Right ventricle myocardium superior (tissue), 1 donor: ENCODE measurements around the gene WWOX. TPM values are rescaled to one million over a fixed set of nuclear protein-coding genes. Genes with fewer than 3 reads are reported as not detected.
A peak's percentile ranks its signal among the peaks of the same experiment; 100 is the strongest.

Experiments
- ATAC-seq: fragments of 200-7000 bp; cut with Tn5 transposase; one replicate; pipeline ENCODE4 v1.9.1; 2020; ENCODE audit warnings: mild to moderate bottlenecking; ENCODE audit not compliant: poor library complexity
- DNase-seq: peaks from one replicate; pipeline ENCODE4 v3.0.0-alpha.2; 2020
- intact Hi-C: fragments of 100-400 bp; cut with DNase I; formaldehyde crosslinking; loops from one replicate; pipeline ENCODE4 v1.11.2; 2022
- total RNA-seq: library from RNA; stranded (reverse); fragmentation: NEBNext Ultra II Directional; extraction: Animal tissue kit (Norgen Biotek cat#: 25700); gene quantifications from one replicate; pipeline ENCODE4 v1.2.1, GENCODE V29; 2021
- donor health status: DM: no; HTN: yes; CAD: no; lungs with severe emphysema.

Gene WWOX
- total RNA-seq, 1 donor from 2014 or later: 11.5 TPM

DNA sequence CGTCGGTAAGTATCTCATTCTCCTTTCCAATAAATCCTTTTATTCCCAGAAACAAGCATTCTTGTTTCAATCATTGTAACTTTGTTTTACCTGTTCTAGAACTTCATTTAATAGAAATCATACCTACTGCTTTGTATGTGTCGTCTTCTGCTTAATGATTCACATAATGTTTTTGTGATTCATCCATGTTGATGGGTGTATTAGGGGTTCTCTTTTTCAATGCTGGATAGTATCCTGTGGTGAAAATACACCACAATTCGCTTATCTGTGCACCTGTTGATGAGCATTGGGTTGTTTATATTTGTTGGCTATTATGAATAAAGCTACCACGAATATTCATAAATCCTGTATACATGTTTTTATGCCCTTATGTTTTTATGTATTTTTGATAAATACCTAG is 797.8 kb downstream of the WWOX start:
- ATAC-seq: no peak

DNA sequence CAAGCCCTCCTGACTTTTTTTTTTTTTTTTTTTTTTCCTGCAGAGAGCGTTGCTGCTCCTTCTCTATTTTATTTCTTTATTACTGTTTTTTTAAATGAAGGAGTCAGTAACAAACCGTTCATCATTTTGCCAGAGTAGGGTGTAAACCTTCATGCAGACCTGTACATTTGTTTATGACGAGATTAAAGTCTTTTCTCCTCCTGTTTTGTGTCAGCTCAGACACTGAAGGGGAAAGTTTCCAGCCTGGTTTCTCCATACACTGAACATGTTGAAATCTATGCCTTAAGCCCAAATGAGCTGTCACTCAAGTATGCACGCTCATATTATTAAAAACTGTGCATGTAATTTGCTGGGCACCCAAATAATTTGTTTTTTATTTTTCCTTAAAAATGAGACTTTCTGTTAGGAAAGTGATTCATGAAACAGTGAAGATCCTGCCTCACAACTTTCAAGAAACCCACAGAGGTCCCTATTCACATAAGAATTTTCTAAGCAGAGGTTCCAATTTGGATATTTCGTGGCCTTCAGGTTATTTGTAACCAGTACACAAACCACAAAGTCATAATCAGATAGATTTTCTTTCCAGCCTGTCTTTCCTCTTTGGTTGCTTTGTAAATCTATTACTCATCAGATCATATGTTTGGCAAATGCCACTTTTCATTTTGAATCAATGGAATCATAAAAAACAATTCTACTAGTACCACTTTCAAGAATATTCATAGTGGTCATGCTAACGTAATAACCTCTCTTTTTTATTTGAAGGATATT is 800.8 kb downstream of the WWOX start:
- ATAC-seq: no peak
- intact Hi-C loops: no loop called here

More for the DNA sequence above, 797.8 kb downstream of the WWOX start:
- no peak for DNase-seq
- intact Hi-C loops: no loop called here

GRCh38 chr16:78900966-78901365 is 801.5 kb downstream of the WWOX start:
- intact Hi-C loops: no loop called here
- ATAC-seq (no peak), DNase-seq (no peak)

More for the DNA sequence above, 800.8 kb downstream of the WWOX start:
- DNase-seq: no peak

DNA sequence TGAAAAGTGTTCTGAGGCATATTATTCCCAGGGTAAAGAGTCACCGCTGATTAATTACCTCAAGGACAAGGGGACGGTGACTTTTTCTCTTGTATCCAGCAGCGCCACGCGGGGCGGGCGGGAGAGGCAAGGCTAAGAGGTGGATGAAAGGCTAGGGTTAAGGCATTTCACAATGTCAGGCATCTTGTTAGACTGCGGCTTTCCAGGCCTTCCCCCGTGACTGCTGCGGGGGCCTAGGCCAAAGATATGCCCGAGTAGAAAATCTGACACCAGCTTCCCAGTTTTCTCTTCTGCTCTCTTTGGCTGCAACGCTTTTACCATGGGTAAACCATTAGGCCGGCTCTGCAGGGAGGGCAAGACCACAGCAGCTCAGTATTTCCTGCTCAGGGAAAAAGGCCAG is 802.9 kb downstream of the WWOX start:
- DNase-seq: no peak
- no peak for ATAC-seq
- intact Hi-C loops: no loop called here

DNA sequence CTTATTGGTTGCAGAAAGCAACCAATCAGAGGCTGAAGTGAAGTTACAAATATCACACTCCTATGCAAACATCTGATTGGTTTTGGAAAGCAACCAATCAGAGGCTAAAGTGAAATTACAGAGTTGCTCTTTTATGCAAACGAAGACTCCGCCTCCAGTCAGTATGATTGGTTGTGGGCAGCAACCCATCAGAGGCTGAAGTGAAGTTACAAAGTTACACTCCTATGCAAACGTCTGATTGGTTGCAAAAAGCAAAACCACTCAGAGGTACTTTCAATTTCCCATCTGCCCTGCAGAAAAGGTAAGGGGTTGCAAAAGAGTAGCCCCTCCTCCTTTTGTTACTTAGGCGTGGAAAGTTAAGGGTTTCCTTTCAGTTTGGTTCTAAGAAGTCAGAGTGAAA is 803.8 kb downstream of the WWOX start:
- no peak for ATAC-seq
- intact Hi-C loops: no loop called here
- no peak for DNase-seq

- intact Hi-C loops: no loop called here
- ATAC-seq: no peak
- no peak for DNase-seq
Measured at GRCh38 chr16:78903843-78904242, 804.4 kb downstream of the WWOX start.

GRCh38 chr16:78906135-78906534 is 806.7 kb downstream of the WWOX start:
- no peak for DNase-seq
- ATAC-seq: no peak
- intact Hi-C loops: no loop called here

DNA sequence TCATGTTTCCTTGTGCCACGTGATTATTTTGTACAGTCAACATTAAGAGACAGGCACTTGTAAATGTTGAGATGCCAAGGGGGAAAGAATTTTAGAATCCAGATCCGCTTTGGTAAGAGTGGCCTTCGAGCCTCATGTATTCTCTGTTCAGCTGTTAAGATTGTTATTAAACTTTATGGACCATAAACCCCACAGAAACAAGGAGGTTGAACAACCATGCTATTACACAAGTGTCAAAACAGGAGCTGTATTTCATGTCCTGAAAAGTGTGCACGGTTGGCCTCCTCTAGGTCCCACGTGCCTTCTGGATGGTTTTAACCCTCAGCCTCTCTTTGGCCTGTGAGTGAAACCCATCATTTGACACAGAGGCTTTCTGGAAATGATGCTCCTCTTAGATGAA is 809.8 kb downstream of the WWOX start:
- no peak for ATAC-seq
- intact Hi-C loops: no loop called here
- DNase-seq: no peak

DNA sequence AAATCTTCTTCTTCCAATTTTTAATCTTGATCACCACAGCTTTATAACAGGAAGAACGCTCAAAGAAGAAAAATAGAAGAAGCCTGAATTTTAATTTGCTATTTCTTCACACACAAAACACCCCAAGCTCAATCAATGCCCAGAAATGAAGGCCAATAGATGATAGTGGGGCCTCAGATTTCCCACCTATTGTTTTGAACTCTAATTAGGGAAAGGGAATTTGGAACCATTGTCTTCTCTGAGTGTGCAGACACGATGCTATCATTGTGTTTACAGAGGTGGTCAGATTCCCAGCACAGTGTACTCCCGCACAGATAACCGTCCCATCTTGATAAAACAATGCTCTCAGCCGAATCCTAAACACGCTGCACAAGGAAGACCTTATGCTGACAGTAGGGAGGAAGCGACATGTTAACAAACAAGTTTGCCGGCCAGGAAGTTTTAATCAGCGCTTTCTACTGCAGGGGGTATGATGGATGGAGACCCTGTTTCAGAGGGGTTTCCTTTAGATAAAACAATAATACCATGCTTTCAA is 816.4 kb downstream of the WWOX start:
- no peak for ATAC-seq
- DNase-seq: no peak
- intact Hi-C loops: no loop called here

DNA sequence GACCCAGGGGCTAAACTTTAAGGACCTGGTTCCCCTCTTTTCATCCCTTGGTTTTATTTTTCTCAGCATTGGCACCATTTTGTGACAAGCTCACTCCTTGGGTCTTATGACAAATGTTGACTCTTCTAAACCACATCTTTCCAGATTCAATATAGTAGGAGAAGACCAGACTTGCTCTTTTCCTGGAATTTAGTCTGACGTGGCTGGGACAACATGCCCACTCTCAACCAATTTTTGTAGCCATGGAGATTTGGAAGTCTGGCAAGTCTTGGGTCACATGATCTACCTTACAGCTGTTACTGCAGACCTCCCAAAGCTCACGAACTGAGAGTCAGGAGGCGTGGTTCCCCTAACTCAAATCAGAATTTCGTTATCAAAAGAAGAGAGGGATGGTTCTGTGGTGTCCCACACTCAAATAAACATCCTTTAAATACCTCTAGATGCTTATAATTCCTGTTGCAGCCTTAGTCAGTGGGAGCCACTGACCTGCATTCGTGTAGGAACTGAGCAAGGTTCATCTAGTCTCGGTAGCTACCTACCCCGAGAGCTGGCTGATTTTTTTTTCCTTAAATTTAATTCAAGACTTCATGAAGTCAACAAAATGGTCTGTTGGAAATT is 817.6 kb downstream of the WWOX start:
- ATAC-seq: no peak
- intact Hi-C loops: no loop called here

DNA sequence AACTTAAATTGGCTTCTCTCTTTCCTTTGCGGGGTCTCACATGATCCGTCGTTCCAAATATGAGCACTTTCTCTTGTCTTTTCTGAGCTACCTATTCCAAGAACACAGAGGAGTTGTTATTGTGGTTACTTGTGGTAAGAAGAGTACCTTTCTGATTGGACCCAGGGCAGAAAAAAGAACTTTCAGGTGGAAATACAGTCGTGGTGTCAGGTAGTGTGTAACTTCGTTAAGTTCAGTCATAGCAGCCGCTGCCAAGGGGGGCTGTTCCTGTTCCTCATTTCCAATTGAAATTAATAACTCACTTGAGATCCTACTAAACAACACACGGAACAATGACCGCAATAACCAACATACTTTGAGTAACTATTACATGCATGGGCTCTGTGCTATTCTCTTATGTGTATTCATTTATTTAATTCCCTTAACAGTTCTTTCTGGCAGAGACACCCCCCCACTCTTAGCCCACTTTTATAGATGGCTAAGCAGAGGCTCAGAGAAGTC is 819.4 kb downstream of the WWOX start:
- ATAC-seq (no peak), DNase-seq (no peak)
- intact Hi-C loops: no loop called here

More for the DNA sequence above, 817.6 kb downstream of the WWOX start:
- no peak for DNase-seq

DNA sequence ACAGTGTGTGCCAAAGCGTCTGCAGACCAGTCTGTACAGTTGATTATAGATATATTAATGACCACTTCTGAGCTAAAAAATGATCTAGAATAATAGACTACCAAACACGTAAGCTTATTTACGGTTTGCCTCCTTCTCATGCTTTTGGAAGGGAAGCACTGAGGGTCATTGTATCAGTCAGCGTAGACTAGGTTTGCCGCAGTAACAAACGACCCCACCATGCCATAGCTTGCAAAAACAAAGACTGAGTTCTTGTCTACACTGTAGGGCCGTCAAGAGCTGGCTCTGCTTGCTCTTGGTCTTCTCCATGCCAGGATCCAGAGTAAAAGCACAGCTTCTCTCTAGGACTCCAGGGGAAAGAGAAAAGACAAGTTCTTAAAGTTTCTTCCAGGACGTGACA is 820.4 kb downstream of the WWOX start:
- intact Hi-C loops: no loop called here
- ATAC-seq (no peak), DNase-seq (no peak)

- intact Hi-C loops: no loop called here
- DNase-seq: no peak
- no peak for ATAC-seq
Measured at GRCh38 chr16:78920621-78921020, 821.2 kb downstream of the WWOX start.

DNA sequence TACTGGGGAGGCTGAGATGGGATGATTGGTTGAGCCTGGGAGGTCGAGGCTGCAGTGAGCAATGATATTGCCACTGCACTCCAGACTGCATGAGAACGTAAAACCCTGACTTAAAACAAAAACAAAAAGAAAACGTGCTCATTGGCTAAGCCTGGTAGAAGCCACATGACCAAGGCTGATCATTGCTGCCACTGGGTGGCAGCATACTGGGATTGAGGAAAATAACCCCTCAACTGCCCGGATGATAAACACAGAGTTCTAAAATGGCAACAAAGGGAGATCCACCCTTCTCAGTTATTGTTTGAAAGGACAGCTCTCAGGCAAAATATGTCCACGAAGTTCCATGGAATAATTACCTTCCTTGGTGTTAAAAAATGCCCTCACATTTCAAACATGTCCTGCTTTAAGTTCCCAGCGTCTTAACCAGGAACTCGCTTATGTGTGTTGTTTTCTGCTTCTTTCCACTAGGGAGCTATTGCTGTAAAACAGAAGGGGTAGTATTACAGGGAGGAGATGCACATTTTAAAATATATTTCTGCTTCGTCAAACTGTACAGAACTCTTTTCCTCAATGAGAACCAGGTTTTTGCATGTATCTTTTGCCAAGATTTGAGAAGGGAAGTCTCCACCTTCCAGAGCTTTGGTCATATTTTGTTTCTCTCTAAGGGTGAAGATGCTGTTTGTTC is 825.8 kb downstream of the WWOX start:
- intact Hi-C loops: no loop called here
- DNase-seq (peak; percentile 54), ATAC-seq (peak; percentile 70)

DNA sequence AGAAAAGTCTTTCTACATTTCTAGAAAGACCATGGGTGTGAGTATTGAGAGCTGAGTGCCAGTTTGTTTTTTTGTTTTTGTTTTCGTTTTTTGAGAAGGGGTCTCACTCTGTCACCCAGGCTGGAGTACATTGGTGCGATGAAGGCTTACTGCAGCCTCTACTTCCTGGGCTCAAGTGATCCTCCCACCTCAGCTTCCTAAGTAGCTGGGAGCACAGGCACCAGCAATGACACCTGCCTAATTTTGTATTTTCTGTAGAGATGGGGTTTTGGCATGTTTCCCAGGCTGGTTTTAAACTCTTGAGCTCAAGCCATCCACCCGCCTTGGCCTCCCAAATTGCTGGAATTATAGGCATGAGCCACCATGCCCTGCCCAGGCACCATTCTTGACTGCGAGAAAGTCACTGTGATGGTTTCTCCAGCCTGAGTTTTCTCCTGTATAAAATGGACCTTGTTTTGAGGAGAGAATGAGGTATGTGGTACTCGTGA is 827.3 kb downstream of the WWOX start:
- no peak for ATAC-seq
- DNase-seq: no peak
- intact Hi-C loops: no loop called here

DNA sequence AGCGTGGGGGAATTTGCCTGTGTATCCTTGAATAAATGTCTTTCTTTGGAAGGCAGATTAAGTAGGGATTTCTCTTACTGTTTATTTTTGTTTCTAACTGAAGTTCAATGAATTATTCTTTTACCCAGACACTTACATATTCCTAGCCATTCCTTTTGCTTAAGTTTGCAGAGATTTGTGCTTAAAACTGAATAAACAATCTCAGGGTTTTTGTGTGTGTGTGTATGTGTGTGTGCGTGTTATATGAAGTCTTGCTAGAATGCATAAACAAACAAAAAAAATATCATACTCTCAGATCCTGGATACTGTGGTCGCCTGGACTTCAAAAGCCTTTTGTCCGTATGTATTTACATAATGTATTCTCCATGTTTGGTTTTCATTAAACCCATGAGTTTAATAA is 828.3 kb downstream of the WWOX start:
- no peak for ATAC-seq
- DNase-seq: no peak
- intact Hi-C loops: no loop called here

DNA sequence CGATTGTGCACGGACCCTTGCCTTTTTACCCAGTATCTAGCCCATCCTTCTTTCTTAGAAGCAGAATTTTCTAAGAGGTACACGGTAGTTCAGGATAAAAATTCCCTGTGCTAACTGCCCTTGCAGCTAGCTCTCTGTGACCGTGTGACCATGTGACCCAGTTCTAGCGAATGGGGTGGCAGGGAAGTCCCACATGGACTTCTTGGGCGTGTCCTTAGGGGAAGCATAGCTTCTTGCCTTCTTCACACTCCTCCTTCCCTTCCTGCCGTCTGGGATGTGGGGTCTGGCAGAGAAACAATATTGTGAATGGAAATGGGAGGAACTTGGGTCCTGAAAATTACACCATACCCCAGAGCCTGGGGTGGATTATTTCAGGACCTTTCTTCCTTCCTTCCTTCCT is 830.4 kb downstream of the WWOX start:
- DNase-seq: no peak
- no peak for ATAC-seq
- intact Hi-C loops: no loop called here

GRCh38 chr16:78930561-78930960 is 831.1 kb downstream of the WWOX start:
- intact Hi-C loops: no loop called here
- ATAC-seq: no peak
- no peak for DNase-seq

DNA sequence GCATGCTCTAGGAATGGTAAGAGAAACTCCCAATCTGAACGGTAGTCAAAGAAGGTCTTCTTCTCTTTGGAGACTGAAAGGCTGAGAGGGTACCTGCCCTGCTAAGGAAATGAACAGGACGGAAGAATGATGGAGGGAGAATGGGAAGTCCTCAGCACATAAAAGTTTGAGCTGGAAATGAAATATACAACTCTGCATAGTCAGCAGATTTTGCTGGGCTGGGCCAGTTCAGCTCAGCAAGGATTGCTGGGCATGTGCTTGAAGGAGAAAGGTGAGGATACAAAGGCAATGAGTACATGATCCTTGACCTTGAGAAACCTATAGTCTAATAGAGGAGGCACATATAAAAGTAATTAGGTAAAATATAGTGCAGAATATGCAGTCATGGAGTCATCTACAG is 831.8 kb downstream of the WWOX start:
- ATAC-seq (no peak), DNase-seq (no peak)
- intact Hi-C loops: no loop called here
